ENCODE results near the gene UBE2V1.

The UBE2V1 gene

GRCh38 chr20:50043573-50044352 is 69.2 kb downstream of the UBE2V1 start:
- DNase-seq (ENCODE audit: low read depth), result no peak

- DNase-seq (ENCODE audit: low read depth), result no peak
These were observed 70.3 kb downstream of the UBE2V1 start for GRCh38 chr20:50042370-50043313.

GRCh38 chr20:50041246-50041873 is 71.6 kb downstream of the UBE2V1 start:
- DNase-seq (ENCODE audit: low read depth), result no peak

- no peak for DNase-seq (ENCODE audit: low read depth)
These were observed 72.3 kb downstream of the UBE2V1 start for GRCh38 chr20:50040432-50041245.

GRCh38 chr20:50039706-50040431 is 73.1 kb downstream of the UBE2V1 start:
- no peak for DNase-seq (ENCODE audit: low read depth)

- DNase-seq (ENCODE audit: low read depth), result no peak
These were observed 74.4 kb downstream of the UBE2V1 start for GRCh38 chr20:50038574-50038991.

GRCh38 chr20:50038169-50038568 is 74.8 kb downstream of the UBE2V1 start:
- DNase-seq (ENCODE audit: low read depth), result no peak

GRCh38 chr20:50037575-50037974 is 75.4 kb downstream of the UBE2V1 start:
- DNase-seq (ENCODE audit: low read depth), result no peak

- no peak for DNase-seq (ENCODE audit: low read depth)
These were observed 75.8 kb downstream of the UBE2V1 start for GRCh38 chr20:50037123-50037522.

GRCh38 chr20:50036703-50037102 is 76.2 kb downstream of the UBE2V1 start:
- no peak for DNase-seq (ENCODE audit: low read depth)

GRCh38 chr20:50034567-50035180 is 78.3 kb downstream of the UBE2V1 start:
- no peak for DNase-seq (ENCODE audit: low read depth)

GRCh38 chr20:50032955-50033666 is 79.8 kb downstream of the UBE2V1 start:
- no peak for DNase-seq (ENCODE audit: low read depth)

All from stimulated activated CD8-positive, alpha-beta memory T cell treated with anti-CD3 and anti-CD28 coated beads, Interleukin-12 subunit alpha, Interleukin-12 subunit beta, amount 100 ng/mL, for 4 hours (primary cell).